RWPE1 (cell line): ENCODE data around the gene CPT2.

Experiments used
- CTCF ChIA-PET: fragments of 350-600 bp; sonication (Branson Sonifier 250); formaldehyde crosslinking; extraction: SDS; loops from one replicate; lab custom pipeline; 2021; lab: Yijun Ruan, JAX
- POLR2A ChIA-PET: fragments of 400-600 bp; formaldehyde crosslinking; extraction: SDS; loops from one replicate; lab custom pipeline; 2020; ENCODE audit warnings: antibody characterized with exemption; ENCODE audit not compliant: low non-redundant PET; lab: Yijun Ruan, JAX
- DNase-seq: peaks from one replicate; pipeline ENCODE4 v3.0.0; 2012; ENCODE audit warnings: low spot score
- H3K27ac ChIP-seq: fragments of 450-650 bp; 2 replicates; pipeline ENCODE4 v1.5.1; 2017
- TF ChIP-seq, protein P1 (sequence below): fragments of 450-650 bp; conservative IDR thresholded peaks from 2 replicates; pipeline ENCODE4 v1.5.1; 2017; ENCODE audit warnings: low read depth, mild to moderate bottlenecking

The CPT2 gene

DNA sequence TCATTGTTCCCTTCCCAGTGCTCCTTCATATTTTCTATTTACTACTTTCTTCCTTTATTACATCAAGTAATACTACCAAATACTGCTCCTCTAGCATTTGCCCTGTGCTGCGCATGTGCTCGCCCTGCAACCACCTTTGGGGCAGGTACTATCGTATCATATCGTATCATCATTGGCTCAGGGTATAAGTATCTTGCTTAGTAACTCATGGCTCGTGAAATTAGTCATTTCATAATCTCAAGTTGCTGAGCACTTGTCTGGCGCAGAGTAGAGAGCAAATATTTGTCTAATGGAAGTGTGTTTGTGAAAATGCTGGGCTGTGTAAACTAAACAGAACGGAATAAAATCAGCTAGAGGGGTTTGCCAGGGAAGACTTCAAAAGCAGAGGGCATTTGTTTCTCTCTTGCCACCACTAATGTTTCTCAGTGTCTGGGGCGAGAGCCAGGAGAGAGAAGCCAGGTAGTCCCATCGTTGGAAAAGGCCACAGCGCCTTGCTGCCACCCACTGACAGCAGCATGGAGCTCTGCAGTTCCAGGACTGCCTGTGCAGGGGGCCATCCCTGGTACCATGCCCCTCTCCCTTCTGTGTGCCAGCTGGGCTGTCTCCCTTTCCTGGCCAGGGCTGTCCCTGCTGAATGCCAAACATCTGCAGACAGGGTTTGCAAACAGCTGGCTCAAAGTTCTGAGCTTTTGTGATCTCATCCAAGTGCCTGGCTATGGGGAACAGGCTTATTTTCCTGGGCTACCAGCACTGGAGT, 20.0 kb upstream of the CPT2 start:
- POLR2A ChIA-PET, result no interaction called here
- CTCF ChIA-PET, result interaction anchor here (0.5 to 0.9 kb wide), 3 partner anchors 9 to 452 kb away, joined by 3 read pairs; no protein-coding TSS in a partner anchor
- no peak for DNase-seq
- TF ChIP-seq, protein P1, sequence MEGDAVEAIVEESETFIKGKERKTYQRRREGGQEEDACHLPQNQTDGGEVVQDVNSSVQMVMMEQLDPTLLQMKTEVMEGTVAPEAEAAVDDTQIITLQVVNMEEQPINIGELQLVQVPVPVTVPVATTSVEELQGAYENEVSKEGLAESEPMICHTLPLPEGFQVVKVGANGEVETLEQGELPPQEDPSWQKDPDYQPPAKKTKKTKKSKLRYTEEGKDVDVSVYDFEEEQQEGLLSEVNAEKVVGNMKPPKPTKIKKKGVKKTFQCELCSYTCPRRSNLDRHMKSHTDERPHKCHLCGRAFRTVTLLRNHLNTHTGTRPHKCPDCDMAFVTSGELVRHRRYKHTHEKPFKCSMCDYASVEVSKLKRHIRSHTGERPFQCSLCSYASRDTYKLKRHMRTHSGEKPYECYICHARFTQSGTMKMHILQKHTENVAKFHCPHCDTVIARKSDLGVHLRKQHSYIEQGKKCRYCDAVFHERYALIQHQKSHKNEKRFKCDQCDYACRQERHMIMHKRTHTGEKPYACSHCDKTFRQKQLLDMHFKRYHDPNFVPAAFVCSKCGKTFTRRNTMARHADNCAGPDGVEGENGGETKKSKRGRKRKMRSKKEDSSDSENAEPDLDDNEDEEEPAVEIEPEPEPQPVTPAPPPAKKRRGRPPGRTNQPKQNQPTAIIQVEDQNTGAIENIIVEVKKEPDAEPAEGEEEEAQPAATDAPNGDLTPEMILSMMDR, result no peak
- no peak overlapping the region for H3K27ac ChIP-seq

DNA sequence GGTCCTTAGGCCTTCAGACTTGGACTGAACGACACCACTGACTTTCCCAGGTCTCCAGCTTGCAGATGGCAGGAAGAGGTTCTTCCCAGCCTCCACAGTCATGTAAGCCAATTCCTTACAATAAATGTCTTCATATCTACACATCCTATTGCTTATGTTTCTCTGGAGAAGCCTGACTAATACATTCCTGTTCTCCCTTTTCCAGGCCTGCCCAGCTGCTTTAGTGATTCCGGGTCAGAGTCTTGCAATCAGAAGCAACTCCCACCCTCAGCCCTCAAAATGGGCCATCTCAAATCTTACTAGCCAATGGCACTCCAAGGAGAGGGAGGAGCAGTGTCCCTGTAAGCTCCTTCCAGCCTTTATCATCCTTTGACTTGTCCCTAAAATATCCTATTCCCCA, 16.4 kb upstream of the CPT2 start:
- ChIA-PET POLR2A (no interaction called here), CTCF (interaction anchor here (0.7 kb wide), 1 partner anchor 355 kb away, joined by 3 read pairs; no protein-coding TSS in a partner anchor)
- TF ChIP-seq, protein P1, result no peak
- no peak overlapping the region for H3K27ac ChIP-seq
- DNase-seq, result no peak

DNA sequence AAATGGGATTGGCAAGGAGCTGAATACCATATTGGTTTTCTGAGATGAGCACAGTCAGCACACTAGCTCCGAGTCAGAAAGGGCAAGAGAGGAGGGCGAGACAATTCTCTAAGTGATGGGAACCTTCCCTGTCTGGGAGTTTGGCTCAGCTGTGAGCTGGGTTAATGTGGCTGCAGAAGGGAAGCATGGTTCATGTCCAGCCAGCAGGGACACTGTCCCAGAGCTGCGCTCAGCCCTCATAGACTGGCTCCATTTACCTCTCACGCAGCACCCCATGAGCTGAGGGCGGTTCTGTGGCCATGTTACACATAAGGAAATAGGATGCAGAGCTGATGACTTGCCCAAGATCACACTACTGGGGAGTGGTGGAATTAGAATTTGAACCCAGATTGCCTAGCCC, 15.7 kb upstream of the CPT2 start:
- no peak overlapping the region for H3K27ac ChIP-seq
- DNase-seq, result no peak
- ChIA-PET CTCF (no interaction called here), POLR2A (no interaction called here)
- TF ChIP-seq, protein P1, result no peak

DNA sequence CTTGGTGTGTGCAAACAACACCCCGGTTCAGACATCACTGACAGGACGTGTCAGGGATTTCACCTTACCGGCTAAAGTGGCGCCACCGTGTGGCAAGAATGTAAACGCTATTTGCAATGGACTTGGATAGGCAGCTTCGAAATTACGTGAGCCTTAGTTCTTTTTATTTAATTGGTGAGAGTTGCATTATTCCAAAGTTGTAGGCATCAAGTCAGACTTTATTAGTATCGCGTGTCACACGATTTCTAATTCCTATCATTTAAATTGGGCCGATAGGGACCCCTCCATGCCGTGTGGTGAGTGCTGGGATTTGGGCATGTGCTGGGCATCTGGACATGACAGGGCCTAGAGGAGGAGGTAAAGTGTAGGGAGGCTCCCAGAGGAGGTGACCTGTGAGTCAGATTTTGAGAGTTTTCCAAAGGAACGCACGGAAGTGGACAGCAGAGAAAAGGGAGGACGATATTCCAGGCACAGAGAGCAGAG, 14.5 kb upstream of the CPT2 start:
- ChIA-PET POLR2A (no interaction called here), CTCF (interaction anchor here (0.6 to 1.1 kb wide), 5 partner anchors 10 to 298 kb away, joined by 3 to 4 read pairs (median 3); no protein-coding TSS in a partner anchor)
- peak; percentile 78 for DNase-seq
- no peak overlapping the region for H3K27ac ChIP-seq
- TF ChIP-seq, protein P1, result peak; percentile 80

DNA sequence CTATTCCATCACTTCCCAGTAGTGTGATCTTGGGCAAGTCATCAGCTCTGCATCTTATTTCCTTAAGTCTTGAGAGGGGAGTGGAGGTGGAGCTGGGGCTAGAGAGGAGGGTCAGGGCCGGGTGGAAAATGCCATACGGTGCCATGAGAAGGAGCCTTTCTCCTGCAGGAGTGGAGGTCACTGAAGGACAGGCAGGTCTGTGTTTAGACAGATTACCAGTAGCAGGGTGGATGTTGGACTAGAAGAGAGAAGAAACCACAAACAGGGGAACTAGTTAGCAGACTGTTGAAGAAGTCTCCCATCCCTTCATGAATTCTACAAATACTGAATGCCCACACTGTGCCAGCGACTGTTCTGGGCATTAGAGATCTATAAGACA, 13.9 kb upstream of the CPT2 start:
- TF ChIP-seq, protein P1, result no peak
- H3K27ac ChIP-seq, result no peak overlapping the region
- ChIA-PET POLR2A (no interaction called here), CTCF (interaction anchor here (0.6 to 1.1 kb wide), 5 partner anchors 11 to 298 kb away, joined by 3 to 4 read pairs (median 3); no protein-coding TSS in a partner anchor)
- no peak for DNase-seq

DNA sequence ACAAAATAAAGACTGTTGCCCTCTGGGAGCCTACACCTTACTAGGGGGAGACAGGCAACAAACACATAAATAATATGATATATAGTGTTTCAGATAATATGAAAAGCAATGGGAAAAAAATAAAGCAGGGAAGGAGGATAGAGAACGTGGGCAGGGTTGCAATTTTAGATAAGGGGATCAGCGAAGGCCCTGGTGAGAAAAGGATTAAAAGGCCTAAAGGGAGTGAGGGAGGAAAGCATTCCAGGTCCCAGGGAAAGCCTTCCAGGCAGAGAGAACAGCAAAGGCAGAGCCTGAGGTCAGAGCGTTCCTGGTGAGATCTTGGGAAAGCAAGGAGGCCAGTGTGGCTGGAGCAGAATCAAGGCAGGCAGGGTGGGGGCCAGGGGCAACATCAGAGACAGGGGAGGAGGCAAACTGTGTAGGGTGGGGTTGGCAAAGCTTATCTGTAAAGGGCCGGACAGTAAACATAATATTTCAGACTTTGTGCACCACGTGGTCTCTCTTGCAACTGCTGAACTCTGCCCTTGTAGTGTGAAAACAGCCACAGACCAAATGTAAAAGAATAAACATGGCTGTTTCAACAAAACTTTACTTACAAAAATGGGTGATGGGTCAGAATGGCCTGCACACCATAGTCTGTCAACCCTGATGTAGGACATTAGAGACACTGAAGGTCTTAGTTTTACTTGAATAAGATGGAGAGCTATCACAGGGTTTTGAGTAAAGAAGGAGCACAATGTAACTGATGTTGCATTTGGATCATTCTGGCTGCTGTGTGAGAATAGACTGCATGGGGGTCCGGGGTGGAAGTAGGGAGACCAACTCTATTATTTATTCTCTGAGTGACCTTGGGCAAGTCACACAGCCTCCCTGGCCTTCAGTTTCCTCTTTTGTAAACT, 13.3 kb upstream of the CPT2 start:
- TF ChIP-seq, protein P1, result no peak
- no peak overlapping the region for H3K27ac ChIP-seq
- no peak for DNase-seq
- ChIA-PET POLR2A (no interaction called here), CTCF (interaction anchor here (0.6 to 1.1 kb wide), 2 partner anchors 18 to 58 kb away, joined by 4 read pairs; no protein-coding TSS in a partner anchor)
